Adrenal gland (tissue), 5 donors: ENCODE data around the gene MAP2.

Experiments
- POLR2A ChIP-seq, 2 donors: fragments of 450-650 bp; IDR thresholded peaks; one replicate each; pipeline ENCODE4 v1.6.1; 2017; ENCODE audit warnings: antibody characterized with exemption in 2 of 2, mild to moderate bottlenecking in 2 of 2, moderate library complexity in 1 of 2
- TF ChIP-seq, protein P1 (sequence below), 6 experiments: fragments of 450-650 bp in 4 of 6; fragments of 200-600 bp in 2 of 6; sonication (generic) in 1 of 6; IDR thresholded peaks; 1 replicate in 5 of 6; 2 replicates in 1 of 6; pipeline versions ENCODE4 v1.5.1 to v1.8.0; 2016 to 2021; ENCODE audit warnings: antibody characterized with exemption in 6 of 6, mild to moderate bottlenecking in 2 of 6, moderate library complexity in 1 of 6
- donor health status: DM: no; HTN: no; CAD: no.

- no peak for TF ChIP-seq POLR2A (IDR thresholded peaks at IDR 0.05)
- TF ChIP-seq, protein P1, sequence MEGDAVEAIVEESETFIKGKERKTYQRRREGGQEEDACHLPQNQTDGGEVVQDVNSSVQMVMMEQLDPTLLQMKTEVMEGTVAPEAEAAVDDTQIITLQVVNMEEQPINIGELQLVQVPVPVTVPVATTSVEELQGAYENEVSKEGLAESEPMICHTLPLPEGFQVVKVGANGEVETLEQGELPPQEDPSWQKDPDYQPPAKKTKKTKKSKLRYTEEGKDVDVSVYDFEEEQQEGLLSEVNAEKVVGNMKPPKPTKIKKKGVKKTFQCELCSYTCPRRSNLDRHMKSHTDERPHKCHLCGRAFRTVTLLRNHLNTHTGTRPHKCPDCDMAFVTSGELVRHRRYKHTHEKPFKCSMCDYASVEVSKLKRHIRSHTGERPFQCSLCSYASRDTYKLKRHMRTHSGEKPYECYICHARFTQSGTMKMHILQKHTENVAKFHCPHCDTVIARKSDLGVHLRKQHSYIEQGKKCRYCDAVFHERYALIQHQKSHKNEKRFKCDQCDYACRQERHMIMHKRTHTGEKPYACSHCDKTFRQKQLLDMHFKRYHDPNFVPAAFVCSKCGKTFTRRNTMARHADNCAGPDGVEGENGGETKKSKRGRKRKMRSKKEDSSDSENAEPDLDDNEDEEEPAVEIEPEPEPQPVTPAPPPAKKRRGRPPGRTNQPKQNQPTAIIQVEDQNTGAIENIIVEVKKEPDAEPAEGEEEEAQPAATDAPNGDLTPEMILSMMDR (IDR thresholded peaks at IDR 0.05): no peak
Measured at GRCh38 chr2:209473930-209474419, 50.1 kb downstream of the MAP2 start.
